Measurements from ENCODE around the gene NPFFR1.

GRCh38 chr10:70284542-70285475, 1.0 kb upstream of the NPFFR1 start:
- TF ChIP-seq CTCF (IDR thresholded peaks at IDR 0.05) (no peak), POLR2AphosphoS5 (IDR thresholded peaks at IDR 0.05) (no peak), POLR2A (IDR thresholded peaks at IDR 0.05) (no peak)

All from transverse colon (tissue), 4 donors.